HEK293 (cell line): ENCODE data around the gene RPL10.

Source experiments
- CTCF ChIA-PET: fragments of 350-600 bp; formaldehyde crosslinking; extraction: SDS; loops from one replicate; lab custom pipeline; 2021; ENCODE audit warnings: antibody characterized with exemption; lab: Yijun Ruan, JAX
- POLR2A ChIA-PET: fragments of 300-600 bp; formaldehyde crosslinking; extraction: SDS; loops from one replicate; lab custom pipeline; 2020; ENCODE audit warnings: antibody characterized with exemption, inconsistent platforms; lab: Yijun Ruan, JAX
- H3K27ac ChIP-seq: fragments of 200-500 bp; sonication (Bioruptor generic); 2 replicates; pipeline ENCODE4 v1.5.1; 2014; ENCODE audit warnings: low read depth, low read length, control low read depth, inconsistent platforms; ENCODE audit errors: extremely low read depth
- H3K36me3 ChIP-seq, 2 experiments: fragments of 200-500 bp in 1 of 2; sonication (Bioruptor generic) in 1 of 2; 1 replicate in 1 of 2; 2 replicates in 1 of 2; pipeline ENCODE4 v1.5.1; 2014 to 2017; ENCODE audit warnings: inconsistent platforms in 2 of 2, low read length in 2 of 2; ENCODE audit not compliant: control insufficient read depth in 2 of 2, insufficient read depth in 1 of 2
- H3K4me1 ChIP-seq: fragments of 200-500 bp; sonication (Bioruptor generic); 2 replicates; pipeline ENCODE4 v1.5.1; 2014; ENCODE audit warnings: mild to moderate bottlenecking, low read length, inconsistent platforms; ENCODE audit not compliant: control insufficient read depth, insufficient read depth
- H3K4me3 ChIP-seq: 2 replicates; pipeline ENCODE4 v1.5.1; 2011; ENCODE audit warnings: low read depth, mild to moderate bottlenecking, control low read depth, low read length, moderate library complexity
- H3K9me3 ChIP-seq: fragments of 200-500 bp; sonication (Bioruptor generic); 2 replicates; pipeline ENCODE4 v1.5.1; 2014; ENCODE audit warnings: low read depth, low read length, inconsistent platforms; ENCODE audit not compliant: control insufficient read depth, insufficient read depth
- AEBP2 ChIP-seq: fragments of 450-650 bp; formaldehyde crosslinking; IDR thresholded peaks from 2 replicates; pipeline ENCODE4 v1.5.1; 2016; ENCODE audit warnings: missing biosample characterization, missing genetic modification characterization, borderline replicate concordance
- ATF2 ChIP-seq: fragments of 450-650 bp; formaldehyde crosslinking; IDR thresholded peaks from 2 replicates; pipeline ENCODE4 v1.5.1; 2016; ENCODE audit warnings: missing biosample characterization, missing genetic modification characterization, low read depth
- BCL11A ChIP-seq: fragments of 450-650 bp; formaldehyde crosslinking; IDR thresholded peaks from 2 replicates; pipeline ENCODE4 v1.5.1; 2016; ENCODE audit warnings: low read depth, missing biosample characterization, missing genetic modification characterization
- EGR2 ChIP-seq: fragments of 450-650 bp; formaldehyde crosslinking; IDR thresholded peaks from 2 replicates; pipeline ENCODE4 v1.5.1; 2016; ENCODE audit warnings: low read depth, missing biosample characterization, missing genetic modification characterization
- GFI1B ChIP-seq: fragments of 450-650 bp; formaldehyde crosslinking; IDR thresholded peaks from 2 replicates; pipeline ENCODE4 v1.5.1; 2016; ENCODE audit warnings: missing biosample characterization, missing genetic modification characterization
- GLI4 ChIP-seq: fragments of 450-650 bp; formaldehyde crosslinking; IDR thresholded peaks from 2 replicates; pipeline ENCODE4 v1.5.1; 2016; ENCODE audit warnings: missing biosample characterization, missing genetic modification characterization
- GLIS1 ChIP-seq: fragments of 450-650 bp; formaldehyde crosslinking; IDR thresholded peaks from 2 replicates; pipeline ENCODE4 v1.5.1; 2016; ENCODE audit warnings: missing biosample characterization, missing genetic modification characterization
- GLIS2 ChIP-seq: fragments of 450-650 bp; formaldehyde crosslinking; IDR thresholded peaks from 2 replicates; pipeline ENCODE4 v1.5.1; 2016; ENCODE audit warnings: missing biosample characterization, missing genetic modification characterization
- OVOL3 ChIP-seq: fragments of 450-650 bp; formaldehyde crosslinking; IDR thresholded peaks from 2 replicates; pipeline ENCODE4 v1.5.1; 2016; ENCODE audit warnings: missing biosample characterization, missing genetic modification characterization
- PRDM1 ChIP-seq: fragments of 450-650 bp; formaldehyde crosslinking; IDR thresholded peaks from 2 replicates; pipeline ENCODE4; 2016; ENCODE audit warnings: missing biosample characterization, missing genetic modification characterization
- PRDM2 ChIP-seq: fragments of 450-650 bp; formaldehyde crosslinking; IDR thresholded peaks from 2 replicates; pipeline ENCODE4 v1.5.1; 2016; ENCODE audit warnings: missing biosample characterization, missing genetic modification characterization, borderline replicate concordance
- PRDM4 ChIP-seq: fragments of 450-650 bp; formaldehyde crosslinking; IDR thresholded peaks from 2 replicates; pipeline ENCODE4 v1.5.1; 2017; ENCODE audit warnings: missing biosample characterization, missing genetic modification characterization
- SETDB1 ChIP-seq: IDR thresholded peaks from one replicate; pipeline ENCODE4 v1.6.1; 2017; ENCODE audit warnings: mild to moderate bottlenecking, low read length, moderate library complexity, mixed read lengths; ENCODE audit not compliant: insufficient read length
- ZBTB48 ChIP-seq: fragments of 450-650 bp; formaldehyde crosslinking; IDR thresholded peaks from 2 replicates; pipeline ENCODE4 v1.5.1; 2016; ENCODE audit warnings: missing biosample characterization, missing genetic modification characterization
- ZEB2 ChIP-seq: fragments of 450-650 bp; formaldehyde crosslinking; IDR thresholded peaks from 2 replicates; pipeline ENCODE4 v1.5.1; 2016; ENCODE audit warnings: missing biosample characterization, missing genetic modification characterization
- ZFP37 ChIP-seq: fragments of 450-650 bp; formaldehyde crosslinking; IDR thresholded peaks from 2 replicates; pipeline ENCODE4 v1.5.1; 2016; ENCODE audit warnings: missing biosample characterization, missing genetic modification characterization
- ZNF133 ChIP-seq: fragments of 450-650 bp; formaldehyde crosslinking; IDR thresholded peaks from 2 replicates; pipeline ENCODE4 v1.5.1; 2016; ENCODE audit warnings: missing biosample characterization, missing genetic modification characterization
- ZNF155 ChIP-seq: fragments of 450-650 bp; formaldehyde crosslinking; IDR thresholded peaks from 2 replicates; pipeline ENCODE4 v1.5.1; 2016; ENCODE audit warnings: missing biosample characterization, missing genetic modification characterization
- ZNF202 ChIP-seq: fragments of 450-650 bp; formaldehyde crosslinking; IDR thresholded peaks from 2 replicates; pipeline ENCODE4 v1.5.1; 2016; ENCODE audit warnings: missing biosample characterization, missing genetic modification characterization, borderline replicate concordance
- ZNF211 ChIP-seq: fragments of 450-650 bp; formaldehyde crosslinking; IDR thresholded peaks from 2 replicates; pipeline ENCODE4 v1.5.1; 2016; ENCODE audit warnings: low read depth, missing biosample characterization, missing genetic modification characterization
- ZNF266 ChIP-seq: fragments of 450-650 bp; formaldehyde crosslinking; IDR thresholded peaks from 2 replicates; pipeline ENCODE4 v1.5.1; 2016; ENCODE audit warnings: missing biosample characterization, missing genetic modification characterization, low read depth
- ZNF514 ChIP-seq: fragments of 450-650 bp; formaldehyde crosslinking; IDR thresholded peaks from 2 replicates; pipeline ENCODE4 v1.5.1; 2016; ENCODE audit warnings: missing biosample characterization, missing genetic modification characterization
- ZNF529 ChIP-seq: fragments of 450-650 bp; formaldehyde crosslinking; IDR thresholded peaks from 2 replicates; pipeline ENCODE4 v1.5.1; 2017; ENCODE audit warnings: missing genetic modification characterization, missing biosample characterization; ENCODE audit not compliant: insufficient replicate concordance
- ZNF548 ChIP-seq: fragments of 450-650 bp; formaldehyde crosslinking; IDR thresholded peaks from 2 replicates; pipeline ENCODE4 v1.5.1; 2016; ENCODE audit warnings: missing biosample characterization, missing genetic modification characterization
- ZNF600 ChIP-seq: fragments of 450-650 bp; formaldehyde crosslinking; IDR thresholded peaks from 2 replicates; pipeline ENCODE4 v1.5.1; 2016; ENCODE audit warnings: missing biosample characterization, missing genetic modification characterization
- ZNF76 ChIP-seq: fragments of 450-650 bp; formaldehyde crosslinking; IDR thresholded peaks from 2 replicates; pipeline ENCODE4; 2016; ENCODE audit warnings: low read depth, missing biosample characterization, missing genetic modification characterization, borderline replicate concordance

The RPL10 gene

GRCh38 chrX:154355776-154356140 lies 42.4 kb upstream of the RPL10 start:
- no peaks in the 10 kb centered on the region for H3K9me3 ChIP-seq
- no peaks in the 10 kb centered on the region for H3K4me1 ChIP-seq
- peaks cover 3 to 100% of the 10 kb centered on the region in 2 experiments; a peak in 2 of 3 replicates for H3K36me3 ChIP-seq
- H3K27ac ChIP-seq = no peak overlapping the region
- no peak overlapping the region for H3K4me3 ChIP-seq
- TF ChIP-seq ZFP37 (tag by site-specific recombination) (no peak), PRDM2 (tag by site-specific recombination) (no peak), GLIS1 (tag by site-specific recombination) (peak; percentile 74), ZNF202 (no peak), GLIS2 (tag by site-specific recombination) (peak; percentile 25; the same call in 1 of the 2 replicates), ZNF155 (tag by site-specific recombination) (no peak), PRDM4 (no peak), ZNF76 (no peak), ZNF600 (tag by site-specific recombination) (peak; percentile 56; the same call in 1 of the 2 replicates)
- TF ChIP-seq, all 188 proteins: peak for 3
- CTCF ChIA-PET = no interaction called here
- POLR2A ChIA-PET = interaction anchor here (0.7 to 1.5 kb wide), 4 partner anchors 8 to 135 kb away, joined by 3 to 7 read pairs (median 3); partner anchors contain the start of gene SLC10A3

- Histone ChIP-seq H3K36me3 (peaks cover 6 to 98% of the 10 kb centered on the region in 2 experiments; a peak in 2 of 3 replicates), H3K4me3 (no peak overlapping the region), H3K4me1 (no peaks in the 10 kb centered on the region), H3K27ac (no peak overlapping the region), H3K9me3 (no peaks in the 10 kb centered on the region)
- no peak for TF ChIP-seq AEBP2
- no peak for TF ChIP-seq PRDM1 (tag by site-specific recombination)
- TF ChIP-seq ZNF266 (tag by site-specific recombination) = no peak
- no peak for TF ChIP-seq ZNF133 (tag by site-specific recombination)
- no peak for TF ChIP-seq EGR2 (tag by site-specific recombination)
- TF ChIP-seq ZNF211 = no peak
- no peak for TF ChIP-seq ZEB2
- TF ChIP-seq GLI4 (tag by site-specific recombination) = no peak
- no peak for TF ChIP-seq OVOL3
- no peak for TF ChIP-seq BCL11A
- no peak for TF ChIP-seq GFI1B
- no peak for TF ChIP-seq ZNF548 (tag by site-specific recombination)
- TF ChIP-seq ZNF529 (tag by site-specific recombination) = no peak
- no peak for TF ChIP-seq ZNF514 (tag by site-specific recombination)
- no peak for TF ChIP-seq SETDB1
- no peak for TF ChIP-seq ZBTB48
- no peak for TF ChIP-seq ATF2
- POLR2A ChIA-PET = interaction anchor here (3.0 to 3.4 kb wide), 2 partner anchors 7 to 13 kb away, joined by 12 to 26 read pairs; no protein-coding TSS in a partner anchor
- CTCF ChIA-PET = no interaction called here
Observed at GRCh38 chrX:154356596-154356995, 41.6 kb upstream of the RPL10 start.
